K562 (cell line): Measurements from ENCODE around the gene SRSF9. TPM values are rescaled to one million over a fixed set of nuclear protein-coding genes. Genes with fewer than 3 reads are reported as not detected.

Experiments used
- ATAC-seq: fragments of 200-7000 bp; cut with Tn5 transposase; 3 replicates; pipeline ENCODE4 v1.9.1; 2020; ENCODE audit warnings: moderate library complexity
- BruUV-seq: library from RNA; stranded (reverse); fragments of 400-500 nt; replicated peaks from 2 replicates; lab custom pipeline; 2021; lab: Mats Ljungman, UMichigan
- CTCF ChIA-PET: fragments of 300-600 bp; formaldehyde crosslinking; extraction: SDS; loops from one replicate; lab custom pipeline; 2021; ENCODE audit warnings: low intra/inter-chr PET ratio; lab: Yijun Ruan, JAX
- POLR2A ChIA-PET: fragments of 300-600, 350-650 bp; sonication (Branson Sonifier 250); formaldehyde crosslinking; extraction: SDS; loops from one replicate; lab custom pipeline; 2021; ENCODE audit warnings: antibody characterized with exemption, inconsistent platforms; lab: Yijun Ruan, JAX
- DNase-seq, 4 experiments: peaks; one replicate each; pipeline versions ENCODE4 v3.0.0 to v3.0.0-alpha.2; 2011 to 2018; ENCODE audit warnings: low spot score in 3 of 4, mixed read lengths in 3 of 4; ENCODE audit errors: extremely low read depth in 1 of 4
- FAIRE-seq: peaks from 2 replicates; lab custom pipeline; 2011; peaks lifted over from hg19 to GRCh38; lab: Jason Lieb, UNC
- H2AFZ ChIP-seq: 2 replicates; pipeline ENCODE4 v1.6.0; 2011; ENCODE audit warnings: low read depth, low read length, control low read depth, inconsistent platforms
- H3K27ac ChIP-seq: fragments of 200-600 bp; 3 replicates; pipeline ENCODE4 v1.8.0; 2011; ENCODE audit warnings: low read depth, mild to moderate bottlenecking, control low read depth, inconsistent platforms, low read length, moderate library complexity, mixed read lengths; ENCODE audit errors: extremely low read depth
- H3K27me3 ChIP-seq, 2 experiments: fragments of 300-600 bp in 1 of 2; 2 replicates in 1 of 2; 3 replicates in 1 of 2; pipeline versions ENCODE4 v1.6.0 to v1.8.0; 2011; ENCODE audit warnings: inconsistent platforms in 2 of 2, low read length in 2 of 2, mild to moderate bottlenecking in 1 of 2, mixed read lengths in 1 of 2, moderate library complexity in 1 of 2; ENCODE audit not compliant: control insufficient read depth in 2 of 2, insufficient read depth in 2 of 2
- H3K36me3 ChIP-seq: fragments of 300-600 bp; 3 replicates; pipeline ENCODE4 v1.8.0; 2011; ENCODE audit warnings: mild to moderate bottlenecking, low read length, inconsistent platforms; ENCODE audit not compliant: control insufficient read depth, insufficient read depth
- H3K4me1 ChIP-seq, 2 experiments: fragments of 200-600 bp in 1 of 2; replicated peaks in 1 of 2; 2 replicates in 1 of 2; 3 replicates in 1 of 2; pipeline versions ENCODE4 v1.5.1 to v1.8.0; 2011; ENCODE audit warnings: inconsistent platforms in 2 of 2, low read length in 2 of 2, mild to moderate bottlenecking in 1 of 2, mixed read lengths in 1 of 2, moderate library complexity in 1 of 2; ENCODE audit not compliant: control insufficient read depth in 2 of 2, insufficient read depth in 2 of 2
- H3K4me2 ChIP-seq: 2 replicates; pipeline ENCODE4 v1.6.1; 2011; ENCODE audit warnings: low read length, control low read depth, inconsistent platforms, mixed read lengths; ENCODE audit not compliant: insufficient read depth
- H3K4me3 ChIP-seq: fragments of 200-600 bp; sonication (generic), shearing (Covaris generic); 2 replicates; pipeline ENCODE4 v1.5.1; 2016; ENCODE audit warnings: control low read depth, inconsistent platforms
- H3K79me2 ChIP-seq: fragments of 200-600 bp; 3 replicates; pipeline ENCODE4 v1.8.0; 2011; ENCODE audit warnings: low read length, inconsistent platforms; ENCODE audit not compliant: control insufficient read depth, insufficient read depth
- H3K9ac ChIP-seq, 2 experiments: 2 replicates each; pipeline versions ENCODE4 v1.6.0 to v1.6.1; 2011; ENCODE audit warnings: low read depth in 2 of 2, low read length in 2 of 2, control low read depth in 1 of 2, inconsistent platforms in 1 of 2, mild to moderate bottlenecking in 1 of 2, mixed read lengths in 1 of 2; ENCODE audit not compliant: insufficient read depth in 1 of 2
- H3K9me1 ChIP-seq: one replicate; pipeline ENCODE4 v1.6.0; 2011; ENCODE audit warnings: inconsistent platforms, mild to moderate bottlenecking, low read length, moderate library complexity; ENCODE audit not compliant: control insufficient read depth, insufficient read depth
- H3K9me3 ChIP-seq: replicated peaks from 2 replicates; pipeline ENCODE4 v1.5.1; 2011; ENCODE audit warnings: low read depth, low read length, inconsistent platforms; ENCODE audit not compliant: control insufficient read depth, insufficient read depth
- H4K20me1 ChIP-seq: replicated peaks from 2 replicates; pipeline ENCODE4 v1.6.1; 2011; ENCODE audit warnings: low read length, inconsistent platforms, mixed read lengths; ENCODE audit not compliant: control insufficient read depth, insufficient read depth
- POLR2AphosphoS5 ChIP-seq: IDR thresholded peaks from 2 replicates; pipeline ENCODE4 v1.6.1; 2011; ENCODE audit warnings: mild to moderate bottlenecking, low read depth, low read length, moderate library complexity; ENCODE audit not compliant: control insufficient read depth, insufficient read depth
- POLR3G ChIP-seq: IDR thresholded peaks from 2 replicates; pipeline ENCODE4 v1.6.1; 2011; ENCODE audit not compliant: insufficient read length, insufficient replicate concordance; ENCODE audit errors: extremely low read depth
- RBBP5 ChIP-seq: fragments of 200-600 bp; sonication (generic); IDR thresholded peaks from 2 replicates; pipeline ENCODE4 v1.6.1; 2012; ENCODE audit warnings: borderline replicate concordance, mild to moderate bottlenecking, low read length, control low read depth, inconsistent platforms; ENCODE audit not compliant: insufficient read depth, poor library complexity, severe bottlenecking
- SIN3A ChIP-seq, 2 experiments: fragments of 150-350 bp in 1 of 2; IDR thresholded peaks; 2 replicates each; pipeline ENCODE4 v1.6.1; 2011 to 2016; ENCODE audit warnings: borderline replicate concordance in 2 of 2, low read depth in 2 of 2, low read length in 2 of 2, mild to moderate bottlenecking in 2 of 2, moderate library complexity in 2 of 2; ENCODE audit not compliant: control insufficient read depth in 1 of 2
- ZFX ChIP-seq: sonication (generic); formaldehyde crosslinking; IDR thresholded peaks from 2 replicates; pipeline ENCODE4 v1.8.0; 2022; ENCODE audit warnings: mild to moderate bottlenecking, missing genetic modification reagents, moderate library complexity
- WGBS: fragments of 100-300 bp; shearing (Covaris generic); methylation state at CpG from one replicate; pipeline ENCODE4 v1.1.6; 2016; ENCODE audit warnings: low coverage, mixed read lengths; ENCODE audit not compliant: insufficient coverage; ENCODE audit errors: missing lambda C conversion rate; 5-methylcytosine and 5-hydroxymethylcytosine counted together
- in situ Hi-C: fragments of 300-500 bp; cut with MboI; formaldehyde crosslinking; loops from 4 replicates; pipeline ENCODE4 v1.15.0; 2018; ENCODE audit warnings: inconsistent platforms, mixed read lengths
- intact Hi-C: fragments of 100-400 bp; cut with micrococcal nuclease; formaldehyde crosslinking; loops from 2 replicates; pipeline ENCODE4 v1.14.2; 2022
- polyA plus RNA-seq, 8 experiments: library from polyadenylated mRNA; depleted of rRNA in 4 of 8; stranded (reverse) in 5 of 8; unstranded in 3 of 8; fragments of >200 nt; fragmentation: Nextera tagmentation in 2 of 8; fragmentation: Illumina TruSeq in 1 of 8; extraction: Ambion mirVana in 2 of 8; extraction: Trizol in 1 of 8; gene quantifications; 2 replicates each; pipeline versions ENCODE4 v1.2.1 to v1.2.3, GENCODE V29; 2011 to 2014; ENCODE audit warnings: inconsistent platforms in 1 of 8, missing spikeins in 1 of 8
- total RNA-seq, 7 experiments: library from RNA; depleted of rRNA in 6 of 7; stranded (reverse); fragments of >200 nt in 6 of 7; fragmentation: Illumina TruSeq in 2 of 7; extraction: Trizol in 2 of 7; gene quantifications; 2 replicates each; pipeline versions ENCODE4 v1.2.1 to v1.2.3, GENCODE V29; 2011 to 2021; ENCODE audit warnings: low replicate concordance in 1 of 7
- TF ChIP-seq, protein P1 (sequence below): fragments of 450-650 bp; conservative IDR thresholded peaks from 2 replicates; pipeline ENCODE4 v1.6.1; 2016; ENCODE audit warnings: missing genetic modification characterization, low read depth, mild to moderate bottlenecking, missing compliant biosample characterization, moderate library complexity
- TF ChIP-seq, protein P2 (sequence below): sonication (generic); formaldehyde crosslinking; IDR thresholded peaks from 2 replicates; pipeline ENCODE4 v1.8.1; 2023; ENCODE audit warnings: mild to moderate bottlenecking, missing genetic modification reagents
- TF ChIP-seq, protein P3 (sequence below): fragments of 450-650 bp; IDR thresholded peaks from 2 replicates; pipeline ENCODE4 v1.6.1; 2016; ENCODE audit warnings: antibody characterized with exemption

SRSF9 gene
- total and polyA plus RNA-seq, 9 of the 15 experiments (the other 6 are each of a cell fraction or from before 2014, with no cell fraction given): 40.3 to 291 (median 230) TPM

- Histone ChIP-seq H3K9me1 (no peaks in the 10 kb centered on the region), H3K4me1 (peaks cover 3 to 8% of the 10 kb centered on the region in 2 experiments; a peak in 4 of 5 replicates), H3K36me3 (peaks cover 35% of the 10 kb centered on the region), H3K4me3 (peak within 1 kb of the TSS; percentile 91), H3K27me3 (no peaks in the 10 kb centered on the region), H3K79me2 (peaks cover 46% of the 10 kb centered on the region), H4K20me1 (peaks cover 7% of the 10 kb centered on the region), H3K9me3 (no peaks in the 10 kb centered on the region), H2AFZ (peak within 1 kb of the TSS; percentile 100), H3K4me2 (peak within 1 kb of the TSS; percentile 99), H3K27ac (peak within 1 kb of the TSS; percentile 86), H3K9ac (peak within 1 kb of the TSS; percentile 85 to 96)
- CTCF ChIA-PET: no interaction called here
- POLR2A ChIA-PET: interaction anchor here (0.6 to 2.2 kb wide), 7 partner anchors 10 to 210 kb away, joined by 3 to 18 read pairs (median 4); partner anchors contain the start of gene RNU4-2
- DNase-seq: peak; percentile 97 to 99 (median 98)
- in situ Hi-C loops (loop anchor here (10.0 kb wide), 1 partner anchor 113 kb away; the partner anchor contains the start of gene PLA2G1B), intact Hi-C loops (loop anchor here (10.0 kb wide), 1 partner anchor 207 kb away; the partner anchor contains the start of gene CABP1)
- 1% methylated on average over 54 of the region's 59 CpGs for WGBS
- TSS peak; percentile 71 for BruUV-seq
- peak; percentile 98 for ATAC-seq
- peak; percentile 99 for FAIRE-seq
- TF ChIP-seq, protein P1, sequence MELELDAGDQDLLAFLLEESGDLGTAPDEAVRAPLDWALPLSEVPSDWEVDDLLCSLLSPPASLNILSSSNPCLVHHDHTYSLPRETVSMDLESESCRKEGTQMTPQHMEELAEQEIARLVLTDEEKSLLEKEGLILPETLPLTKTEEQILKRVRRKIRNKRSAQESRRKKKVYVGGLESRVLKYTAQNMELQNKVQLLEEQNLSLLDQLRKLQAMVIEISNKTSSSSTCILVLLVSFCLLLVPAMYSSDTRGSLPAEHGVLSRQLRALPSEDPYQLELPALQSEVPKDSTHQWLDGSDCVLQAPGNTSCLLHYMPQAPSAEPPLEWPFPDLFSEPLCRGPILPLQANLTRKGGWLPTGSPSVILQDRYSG (tag): no peak
- TF ChIP-seq SIN3A (IDR thresholded peaks at IDR 0.05; ENCODE audit: borderline replicate concordance in 2 of 2, control insufficient read depth in 1 of 2, low read depth in 2 of 2, low read length in 2 of 2): peak; percentile 52 to 70; a peak in 2 of 4 replicates
- peak; percentile 88 for TF ChIP-seq POLR2AphosphoS5
- peak; percentile 91 for TF ChIP-seq ZFX (CRISPR knock-in tag)
- TF ChIP-seq POLR3G: no peak
- peak; percentile 73 for TF ChIP-seq RBBP5
- TF ChIP-seq, protein P2, sequence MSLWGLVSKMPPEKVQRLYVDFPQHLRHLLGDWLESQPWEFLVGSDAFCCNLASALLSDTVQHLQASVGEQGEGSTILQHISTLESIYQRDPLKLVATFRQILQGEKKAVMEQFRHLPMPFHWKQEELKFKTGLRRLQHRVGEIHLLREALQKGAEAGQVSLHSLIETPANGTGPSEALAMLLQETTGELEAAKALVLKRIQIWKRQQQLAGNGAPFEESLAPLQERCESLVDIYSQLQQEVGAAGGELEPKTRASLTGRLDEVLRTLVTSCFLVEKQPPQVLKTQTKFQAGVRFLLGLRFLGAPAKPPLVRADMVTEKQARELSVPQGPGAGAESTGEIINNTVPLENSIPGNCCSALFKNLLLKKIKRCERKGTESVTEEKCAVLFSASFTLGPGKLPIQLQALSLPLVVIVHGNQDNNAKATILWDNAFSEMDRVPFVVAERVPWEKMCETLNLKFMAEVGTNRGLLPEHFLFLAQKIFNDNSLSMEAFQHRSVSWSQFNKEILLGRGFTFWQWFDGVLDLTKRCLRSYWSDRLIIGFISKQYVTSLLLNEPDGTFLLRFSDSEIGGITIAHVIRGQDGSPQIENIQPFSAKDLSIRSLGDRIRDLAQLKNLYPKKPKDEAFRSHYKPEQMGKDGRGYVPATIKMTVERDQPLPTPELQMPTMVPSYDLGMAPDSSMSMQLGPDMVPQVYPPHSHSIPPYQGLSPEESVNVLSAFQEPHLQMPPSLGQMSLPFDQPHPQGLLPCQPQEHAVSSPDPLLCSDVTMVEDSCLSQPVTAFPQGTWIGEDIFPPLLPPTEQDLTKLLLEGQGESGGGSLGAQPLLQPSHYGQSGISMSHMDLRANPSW (CRISPR knock-in tag): no peak
- TF ChIP-seq, protein P3, sequence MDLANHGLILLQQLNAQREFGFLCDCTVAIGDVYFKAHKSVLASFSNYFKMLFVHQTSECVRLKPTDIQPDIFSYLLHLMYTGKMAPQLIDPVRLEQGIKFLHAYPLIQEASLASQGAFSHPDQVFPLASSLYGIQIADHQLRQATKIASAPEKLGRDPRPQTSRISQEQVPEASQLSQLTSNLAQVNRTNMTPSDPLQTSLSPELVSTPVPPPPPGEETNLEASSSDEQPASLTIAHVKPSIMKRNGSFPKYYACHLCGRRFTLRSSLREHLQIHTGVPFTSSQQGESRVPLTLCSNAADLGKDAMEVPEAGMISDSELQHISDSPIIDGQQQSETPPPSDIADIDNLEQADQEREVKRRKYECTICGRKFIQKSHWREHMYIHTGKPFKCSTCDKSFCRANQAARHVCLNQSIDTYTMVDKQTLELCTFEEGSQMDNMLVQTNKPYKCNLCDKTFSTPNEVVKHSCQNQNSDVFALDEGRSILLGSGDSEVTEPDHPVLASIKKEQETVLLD: peak; percentile 98
Measured at GRCh38 chr12:120437735-120438494, 31.6 kb downstream of the SRSF9 start, which contains the start of gene COX6A1. Gene COX6A1 (plus strand): TSS chr12:120438113. CDS start chr12:120438127, 14 bp downstream.
